GM21447 (cell line): Measurements from ENCODE around the gene CD300H.
"Not testable (repeated sequence)": the region's sequence is repeated elsewhere in the genome, so short reads cannot be mapped to it uniquely, and the experiment has no call there.

ENCODE experiments used
- ATAC-seq: cut with Tn5 transposase; IDR thresholded peaks from one replicate; pipeline ENCODE4 v1.9.1; 2021; ENCODE audit not compliant: unreplicated experiment

The CD300H gene

DNA sequence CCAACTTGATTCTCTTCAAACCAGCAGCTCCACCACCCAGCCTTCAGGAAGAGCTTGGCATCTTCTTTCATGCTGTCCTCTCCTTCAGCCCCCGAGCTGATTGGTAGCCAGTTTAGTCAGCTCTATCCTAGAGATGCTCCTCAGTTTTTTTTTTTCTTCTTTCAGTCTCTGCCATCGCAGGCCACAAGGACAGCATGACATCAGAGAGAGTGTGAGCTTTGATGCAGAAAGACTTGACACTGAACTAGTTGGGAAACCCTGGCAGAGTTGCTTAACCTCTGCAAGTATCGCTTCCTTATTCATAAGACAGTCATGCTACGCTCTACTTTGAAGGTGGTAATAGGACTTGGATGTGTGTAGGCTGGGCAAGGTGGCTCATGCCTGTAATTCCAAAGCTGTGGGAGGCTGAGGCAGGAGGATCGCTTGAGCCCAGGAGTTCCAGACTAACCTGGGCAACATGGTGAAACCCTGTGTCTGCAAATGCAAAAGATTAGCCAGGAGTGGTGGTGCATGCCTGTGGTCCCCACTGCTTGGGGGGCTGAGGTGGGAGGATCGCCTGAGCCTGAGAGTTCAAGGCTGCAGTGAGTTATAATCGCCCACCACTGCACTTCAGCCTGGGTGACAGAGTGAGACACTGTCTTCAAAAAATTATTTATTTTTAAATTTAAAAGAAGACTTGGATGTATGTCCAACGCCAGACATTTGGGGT is 38.7 kb downstream of the CD300H start:
- peak; percentile 80 for ATAC-seq

DNA sequence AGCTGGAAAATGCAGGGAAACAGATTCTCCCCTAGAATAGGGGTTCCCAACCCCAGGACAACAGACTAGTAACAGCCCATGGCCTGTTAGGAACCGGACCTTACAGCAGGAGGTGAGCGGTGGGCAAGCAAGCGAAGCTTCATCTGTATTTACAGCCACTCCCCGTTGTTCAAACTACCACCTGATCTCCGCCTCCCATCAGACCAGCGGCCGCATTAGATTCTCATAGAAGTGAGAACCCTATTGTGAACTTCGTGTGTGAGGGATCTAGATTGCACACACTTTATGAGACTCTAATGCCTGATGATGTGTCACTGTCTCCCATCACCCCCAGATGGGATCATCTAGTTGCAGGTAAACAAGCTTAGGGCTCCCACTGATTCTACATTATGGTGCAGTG is 39.6 kb downstream of the CD300H start:
- ATAC-seq: no peak

- ATAC-seq: no peak
Observed at GRCh38 chr17:74527081-74527480, 40.2 kb downstream of the CD300H start.

DNA sequence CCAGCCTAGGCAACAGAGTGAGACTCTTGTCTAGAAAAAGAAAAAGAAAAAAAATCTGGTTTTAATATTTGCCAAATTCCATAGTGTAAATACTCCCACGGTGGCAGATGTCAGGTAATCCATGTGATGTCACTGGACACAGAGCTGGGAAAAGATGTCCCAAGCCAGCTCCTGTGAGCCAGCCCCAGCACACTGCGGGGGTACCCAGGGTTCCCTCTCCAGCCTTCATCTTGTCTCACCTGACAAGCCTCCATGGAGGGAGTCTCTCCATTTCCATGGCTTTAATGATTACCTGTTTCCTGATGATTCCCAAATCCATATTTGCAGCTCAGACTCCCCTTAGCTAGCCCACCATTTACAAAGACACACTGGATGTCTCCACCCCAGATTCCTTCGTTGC is 40.6 kb downstream of the CD300H start:
- no peak for ATAC-seq

- no peak for ATAC-seq
Observed at GRCh38 chr17:74525781-74526288, 41.5 kb downstream of the CD300H start.

DNA sequence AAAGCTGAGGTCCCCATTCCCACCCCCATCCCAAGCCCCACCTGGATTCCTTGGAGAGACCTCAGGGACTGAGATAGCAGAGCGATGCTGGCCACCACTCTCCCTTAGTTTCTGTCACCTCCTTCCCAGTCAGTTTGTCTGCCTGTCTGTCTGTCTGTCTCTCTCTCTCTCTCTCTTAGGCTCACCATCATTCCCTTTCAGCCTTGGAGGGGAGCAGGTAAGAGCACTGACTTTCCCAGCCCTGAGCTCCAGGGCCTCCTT is 41.9 kb downstream of the CD300H start:
- no peak for ATAC-seq

- ATAC-seq: no peak
Observed at GRCh38 chr17:74524653-74525464, 42.5 kb downstream of the CD300H start.

GRCh38 chr17:74523308-74523707 is 44.0 kb downstream of the CD300H start:
- no peak for ATAC-seq

- ATAC-seq: no peak
Observed at GRCh38 chr17:74522381-74523105, 44.8 kb downstream of the CD300H start.

- ATAC-seq: no peak
Observed at GRCh38 chr17:74521701-74522201, 45.6 kb downstream of the CD300H start.

- no peak for ATAC-seq
Observed at GRCh38 chr17:74520790-74521480, 46.4 kb downstream of the CD300H start.

DNA sequence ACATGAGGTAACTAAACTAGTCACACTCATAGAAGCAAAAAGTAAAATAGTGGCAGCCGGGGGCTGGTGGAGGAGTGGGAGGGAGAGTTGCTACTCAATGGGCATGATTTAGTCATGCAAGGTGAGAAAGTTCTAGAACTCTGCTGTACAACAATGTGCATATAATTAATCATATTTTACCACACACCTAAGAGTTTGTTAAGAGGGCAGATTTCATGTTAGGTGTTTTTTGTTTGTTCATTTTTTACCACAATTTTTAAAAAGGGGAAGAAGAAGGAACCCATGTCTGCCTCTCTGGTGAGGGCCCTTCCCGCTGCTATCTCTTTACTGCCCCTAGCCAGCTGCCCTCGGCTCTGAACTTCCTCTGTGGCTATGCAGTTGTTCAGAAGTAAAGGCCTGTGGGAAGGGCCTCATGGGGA is 47.3 kb downstream of the CD300H start:
- no peak for ATAC-seq

- ATAC-seq: not testable (repeated sequence)
Observed at GRCh38 chr17:74518413-74518981, 48.8 kb downstream of the CD300H start.

DNA sequence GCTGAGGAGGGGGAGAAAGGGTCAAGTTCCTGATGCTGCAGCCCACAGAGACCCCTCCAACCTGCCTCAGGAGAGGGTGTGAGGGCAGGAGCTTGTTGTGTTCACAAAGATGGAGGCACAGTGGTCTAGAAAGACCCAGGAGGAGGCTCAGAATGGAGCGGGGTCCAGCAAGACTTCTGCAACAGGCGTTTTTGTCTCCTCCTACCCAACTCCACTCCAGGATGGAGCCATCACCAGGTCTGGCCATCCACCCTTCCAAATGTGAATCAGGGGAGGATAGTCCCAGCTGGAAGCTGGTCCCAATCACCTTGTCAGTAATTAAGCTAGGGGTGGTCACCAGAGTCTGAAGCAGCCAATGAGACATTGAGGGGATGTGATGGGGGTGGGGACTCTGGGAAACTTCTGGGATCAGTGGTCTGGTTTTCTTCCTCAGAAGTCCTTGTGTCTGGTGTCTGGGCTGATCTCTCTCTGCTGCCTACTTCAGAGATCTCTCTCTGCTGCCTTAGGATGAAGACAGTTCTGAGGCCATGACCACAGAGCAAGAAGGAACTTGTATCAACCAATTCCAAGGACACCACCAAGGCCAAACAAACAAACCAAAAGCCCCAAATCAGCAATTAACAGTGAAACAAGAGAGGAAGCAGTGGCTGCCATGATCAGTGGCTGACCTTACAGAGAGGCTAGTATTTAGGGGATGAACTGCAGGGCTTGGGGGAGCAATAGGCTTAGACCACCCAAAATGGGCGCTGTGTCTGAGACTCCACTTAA is 50.6 kb downstream of the CD300H start:
- no peak for ATAC-seq

DNA sequence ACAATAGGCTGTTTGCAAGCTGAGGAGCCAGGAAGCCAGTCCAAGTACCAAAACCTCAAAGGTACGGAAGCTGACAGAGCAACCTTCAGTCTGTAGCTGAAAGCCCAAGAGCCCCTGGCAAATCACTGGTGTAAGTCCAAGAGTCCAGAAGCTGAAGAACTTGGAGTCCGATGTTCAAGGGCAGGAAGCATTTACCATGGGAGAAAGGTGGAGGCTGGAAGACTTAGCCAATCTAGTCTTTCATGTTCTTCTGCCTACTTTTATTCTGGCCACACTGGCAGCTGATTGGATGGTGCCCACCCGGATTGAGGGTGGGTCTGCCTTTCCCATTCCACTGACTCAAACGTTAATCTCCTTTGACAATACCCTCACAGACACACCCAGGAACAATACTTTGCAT is 51.4 kb downstream of the CD300H start:
- ATAC-seq: no peak

- ATAC-seq: no peak
Observed at GRCh38 chr17:74514632-74515334, 52.5 kb downstream of the CD300H start.

GRCh38 chr17:74513987-74514631 is 53.2 kb downstream of the CD300H start:
- no peak for ATAC-seq

- peak; percentile 72 for ATAC-seq
Observed at GRCh38 chr17:74512624-74513091, 54.7 kb downstream of the CD300H start.

DNA sequence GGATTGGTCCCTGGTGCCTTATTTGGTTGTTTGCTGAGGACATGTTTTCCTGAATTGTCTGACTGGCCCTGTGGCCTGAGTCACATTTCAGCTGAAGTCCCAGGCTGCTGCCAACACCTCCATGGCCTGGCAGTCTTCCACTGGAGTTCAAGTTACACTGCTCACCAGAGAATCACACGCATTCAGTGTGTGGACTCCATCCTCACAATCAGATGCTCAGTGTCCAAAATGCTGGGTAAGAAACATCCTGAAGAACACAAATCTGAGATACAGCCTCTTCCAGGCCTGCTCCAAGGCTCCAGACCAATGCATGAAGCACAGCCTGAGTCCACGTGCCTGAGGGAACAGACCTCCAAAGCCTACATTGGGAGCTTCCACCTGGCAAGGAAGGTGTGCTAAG is 55.3 kb downstream of the CD300H start:
- no peak for ATAC-seq
